Measurements from ENCODE around the gene SPEF2.

Gene SPEF2

GRCh38 chr5:35856765-35857351 is 239.2 kb downstream of the SPEF2 start, which contains the start of gene IL7R:
IL7R (plus strand) TSS chr5:35856891; CDS start chr5:35856978, 87 bp downstream.
- no peak for DNase-seq (ENCODE audit: low spot score)

DNA sequence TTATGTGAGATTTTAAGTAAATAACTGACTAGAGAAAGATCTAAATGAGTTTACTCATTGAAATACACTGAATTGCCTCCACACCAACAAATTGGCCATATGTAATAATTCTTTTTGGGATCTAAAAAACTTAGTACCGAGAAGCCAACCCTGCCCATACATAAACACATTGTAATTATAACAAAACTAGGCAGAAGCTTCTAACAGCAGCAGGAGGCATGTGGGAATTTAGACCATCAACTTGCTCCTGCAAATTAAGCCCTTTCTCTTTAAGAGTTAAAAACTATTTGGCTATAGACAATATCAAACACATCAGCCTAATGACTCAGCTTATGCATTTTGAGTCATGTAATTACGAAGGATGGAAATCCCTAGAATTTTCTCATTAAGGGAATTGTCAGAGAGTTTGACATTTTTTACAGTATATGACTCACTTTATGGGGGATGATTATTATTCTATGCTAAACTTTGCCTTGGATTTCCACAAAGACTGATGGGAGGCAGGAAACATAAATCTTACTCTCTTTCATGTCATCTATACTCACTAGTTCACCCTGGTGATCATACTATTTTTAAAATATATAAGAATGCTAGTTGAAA is 240.0 kb downstream of the SPEF2 start:
- no peak for DNase-seq (ENCODE audit: low spot score)

DNA sequence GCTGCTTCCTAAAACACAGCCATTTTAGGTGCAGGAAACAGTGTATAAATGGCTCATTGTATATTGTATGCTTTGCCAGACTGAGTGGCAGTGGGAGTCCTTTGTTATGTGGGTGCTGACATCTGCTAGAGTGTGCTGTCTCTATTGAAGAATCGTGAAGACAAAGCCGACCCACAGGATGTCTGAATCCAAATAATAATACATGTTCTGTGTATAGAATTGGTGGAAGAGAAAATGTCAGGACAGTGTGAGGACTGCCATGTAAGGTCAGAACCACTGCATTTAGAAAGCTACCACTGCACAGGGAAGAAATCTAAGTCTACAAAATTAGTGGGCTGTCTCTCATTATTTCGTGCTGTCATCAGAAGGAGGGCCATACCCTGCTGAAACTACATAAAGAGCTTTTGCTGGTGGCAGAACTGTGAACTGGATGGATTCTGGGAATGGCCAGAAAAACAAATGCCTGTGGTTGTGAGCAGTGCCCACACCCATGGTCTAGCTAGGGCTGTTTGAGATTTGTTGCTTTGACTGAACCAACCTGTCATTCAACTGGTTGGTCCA is 241.5 kb downstream of the SPEF2 start:
- DNase-seq (ENCODE audit: low spot score), result no peak

DNA sequence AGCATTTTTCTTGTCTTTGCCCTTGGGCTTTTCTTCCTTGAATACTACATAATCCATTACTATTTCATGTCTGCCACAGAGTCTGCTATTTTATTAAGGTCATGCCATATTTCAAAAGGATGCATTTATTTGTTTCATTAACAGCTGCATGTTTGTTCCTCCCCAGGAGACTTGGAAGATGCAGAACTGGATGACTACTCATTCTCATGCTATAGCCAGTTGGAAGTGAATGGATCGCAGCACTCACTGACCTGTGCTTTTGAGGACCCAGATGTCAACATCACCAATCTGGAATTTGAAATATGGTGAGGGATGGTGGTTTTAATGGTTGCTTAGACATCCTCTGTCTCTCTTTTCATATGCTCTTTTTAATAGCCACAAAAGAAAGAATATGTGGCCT is 243.0 kb downstream of the SPEF2 start:
- DNase-seq (ENCODE audit: low spot score), result no peak

- no peak for DNase-seq (ENCODE audit: low spot score)
These were observed 244.1 kb downstream of the SPEF2 start for GRCh38 chr5:35861718-35862117.

GRCh38 chr5:35862126-35862525 is 244.5 kb downstream of the SPEF2 start:
- DNase-seq (ENCODE audit: low spot score), result no peak

DNA sequence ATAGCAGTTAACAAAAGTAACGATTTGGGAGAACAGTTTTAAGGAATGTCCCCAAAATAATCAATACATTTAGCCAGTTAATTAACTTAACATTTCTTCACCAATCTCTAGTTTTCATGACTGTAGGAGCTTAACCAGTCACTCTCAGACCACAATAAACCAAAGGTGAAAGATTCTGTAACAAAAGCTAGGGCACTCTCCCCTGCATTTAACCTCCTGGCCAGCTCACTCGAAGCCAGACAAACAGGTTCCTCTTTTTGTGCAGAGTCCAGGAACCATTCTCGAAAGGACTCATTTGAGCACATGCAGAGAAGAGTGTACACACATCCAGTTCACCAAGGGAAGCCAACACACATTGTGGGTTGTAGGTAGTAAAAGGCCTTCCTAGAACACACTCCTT is 245.5 kb downstream of the SPEF2 start:
- no peak for DNase-seq (ENCODE audit: low spot score)
